Middle frontal gyrus (tissue), 1 donor: Measurements from ENCODE around the gene ARHGAP33.
"Not testable (repeated sequence)": the region's sequence is repeated elsewhere in the genome, so short reads cannot be mapped to it uniquely, and the experiment has no call there.

Source experiments
- DNase-seq: peaks from one replicate; pipeline ENCODE4 v3.0.0-alpha.2; 2015; ENCODE audit warnings: low spot score; ENCODE audit errors: extremely low spot score

The ARHGAP33 gene

GRCh38 chr19:35822579-35822978 lies 47.2 kb downstream of the ARHGAP33 start:
- no peak for DNase-seq

- no peak for DNase-seq
Observed at GRCh38 chr19:35824150-35824549, 48.8 kb downstream of the ARHGAP33 start.

- no peak for DNase-seq
Observed at GRCh38 chr19:35828692-35829301, 53.4 kb downstream of the ARHGAP33 start.

- DNase-seq: no peak
Observed at GRCh38 chr19:35830986-35831385, 55.6 kb downstream of the ARHGAP33 start.

- no peak for DNase-seq
Observed at GRCh38 chr19:35832054-35832453, 56.7 kb downstream of the ARHGAP33 start.

- no peak for DNase-seq
Observed at GRCh38 chr19:35833972-35834371, 58.6 kb downstream of the ARHGAP33 start.

GRCh38 chr19:35836096-35836495 lies 60.7 kb downstream of the ARHGAP33 start:
- not testable (repeated sequence) for DNase-seq
